SJSA1 (cell line): Measurements from ENCODE around the gene ERCC3. TPM values are rescaled to one million over a fixed set of nuclear protein-coding genes. Genes with fewer than 3 reads are reported as not detected.
"Not testable (repeated sequence)": the region's sequence is repeated elsewhere in the genome, so short reads cannot be mapped to it uniquely, and the experiment has no call there.

Experiments used
- DNase-seq, 2 experiments: peaks; one replicate each; pipeline ENCODE4 v3.0.0-alpha.2; 2015 to 2020; ENCODE audit warnings: low spot score in 2 of 2, low read depth in 1 of 2
- H3K27ac ChIP-seq: fragments of 250-450 bp; sonication (Bioruptor Pico); 2 replicates; pipeline ENCODE4 v1.5.1; 2020; ENCODE audit warnings: mild to moderate bottlenecking, moderate library complexity
- H3K27me3 ChIP-seq: fragments of 250-450 bp; sonication (Bioruptor Pico); replicated peaks from 2 replicates; pipeline ENCODE4 v1.5.1; 2020; ENCODE audit warnings: mild to moderate bottlenecking, moderate library complexity
- H3K36me3 ChIP-seq: fragments of 250-450 bp; sonication (Bioruptor Pico); 2 replicates; pipeline ENCODE4 v1.5.1; 2020; ENCODE audit warnings: mild to moderate bottlenecking
- H3K4me1 ChIP-seq: fragments of 250-450 bp; sonication (Bioruptor Pico); replicated peaks from 2 replicates; pipeline ENCODE4 v1.6.1; 2021; ENCODE audit warnings: mild to moderate bottlenecking
- H3K4me3 ChIP-seq: fragments of 250-450 bp; sonication (Bioruptor Pico); 2 replicates; pipeline ENCODE4 v1.5.1; 2020; ENCODE audit warnings: mild to moderate bottlenecking
- H3K9me3 ChIP-seq: fragments of 250-450 bp; sonication (Bioruptor Pico); replicated peaks from 2 replicates; pipeline ENCODE4 v1.5.1; 2020; ENCODE audit warnings: mild to moderate bottlenecking
- total RNA-seq: library from RNA; depleted of rRNA; stranded (reverse); fragments of >200 nt; shearing (Covaris generic); gene quantifications from 2 replicates; pipeline ENCODE4 v1.2.3, GENCODE V29; 2014

The ERCC3 gene
- total RNA-seq, 1 experiment from 2014 or later, result 42.0 TPM

- no peak overlapping the region for H3K4me3 ChIP-seq
- no peak overlapping the region for H3K27ac ChIP-seq
- no peaks in the 10 kb centered on the region for H3K9me3 ChIP-seq
- H3K27me3 ChIP-seq, result no peaks in the 10 kb centered on the region
- no peaks in the 10 kb centered on the region for H3K36me3 ChIP-seq
- H3K4me1 ChIP-seq, result peaks cover 19% of the 10 kb centered on the region
- no peak for DNase-seq
Observed at GRCh38 chr2:127228102-127228501, 65.8 kb downstream of the ERCC3 start.

- not testable (repeated sequence) for H3K27me3 ChIP-seq, DNase-seq, H3K9me3 ChIP-seq, H3K4me3 ChIP-seq, H3K36me3 ChIP-seq
- peak overlapping the region; percentile 59 for H3K27ac ChIP-seq
- peaks cover 19% of the 10 kb centered on the region for H3K4me1 ChIP-seq
Observed at GRCh38 chr2:127227264-127227660, 66.7 kb downstream of the ERCC3 start.

GRCh38 chr2:127226520-127227263 is 67.3 kb downstream of the ERCC3 start:
- Histone ChIP-seq H3K4me3 (no peak overlapping the region), H3K27ac (peak overlapping the region; percentile 59), H3K36me3 (no peaks in the 10 kb centered on the region), H3K4me1 (peaks cover 19% of the 10 kb centered on the region), H3K27me3 (no peaks in the 10 kb centered on the region), H3K9me3 (no peaks in the 10 kb centered on the region)
- peak; percentile 97 for DNase-seq

- Histone ChIP-seq H3K4me3 (no peak overlapping the region), H3K27ac (no peak overlapping the region), H3K4me1 (peaks cover 19% of the 10 kb centered on the region), H3K27me3 (no peaks in the 10 kb centered on the region), H3K36me3 (no peaks in the 10 kb centered on the region), H3K9me3 (no peaks in the 10 kb centered on the region)
- no peak for DNase-seq
Observed at GRCh38 chr2:127226132-127226519, 67.8 kb downstream of the ERCC3 start.

GRCh38 chr2:127225186-127225960 is 68.6 kb downstream of the ERCC3 start:
- H3K27ac ChIP-seq, result peak overlapping the region; percentile 8

GRCh38 chr2:127224135-127224534 is 69.8 kb downstream of the ERCC3 start:
- H3K27me3 ChIP-seq, H3K4me3 ChIP-seq, H3K36me3 ChIP-seq, H3K9me3 ChIP-seq, DNase-seq, H3K27ac ChIP-seq: not testable (repeated sequence)
- H3K4me1 ChIP-seq, result peaks cover 22% of the 10 kb centered on the region

More at GRCh38 chr2:127225186-127225960, 68.6 kb downstream of the ERCC3 start:
- peak in 1 of 2 experiments; percentile 55 for DNase-seq
- Histone ChIP-seq H3K36me3 (no peaks in the 10 kb centered on the region), H3K4me1 (peaks cover 19% of the 10 kb centered on the region), H3K4me3 (no peak overlapping the region), H3K9me3 (no peaks in the 10 kb centered on the region), H3K27me3 (no peaks in the 10 kb centered on the region; the same call in 1 of the 2 replicates)

- H3K27ac ChIP-seq, result no peak overlapping the region
- H3K4me1 ChIP-seq, result peaks cover 34% of the 10 kb centered on the region
- no peaks in the 10 kb centered on the region; the same call in none of the 2 replicates for H3K27me3 ChIP-seq
- no peak for DNase-seq
- H3K4me3 ChIP-seq, result no peak overlapping the region
- no peaks in the 10 kb centered on the region for H3K9me3 ChIP-seq
- no peaks in the 10 kb centered on the region for H3K36me3 ChIP-seq
Observed at GRCh38 chr2:127220768-127221527, 73.0 kb downstream of the ERCC3 start.

GRCh38 chr2:127220102-127220767 is 73.7 kb downstream of the ERCC3 start, which contains the start of gene CYP27C1:
TSS of gene CYP27C1 (minus strand) at chr2:127220299. CDS start at chr2:127220270, 29 bp downstream.
- H3K27ac ChIP-seq, result no peak within 1 kb of the TSS
- DNase-seq, result peak in 1 of 2 experiments; percentile 9
- H3K4me3 ChIP-seq, result peak within 1 kb of the TSS; percentile 50
- H3K4me1 ChIP-seq, result peaks cover 27% of the 10 kb centered on the region
- no peaks in the 10 kb centered on the region for H3K9me3 ChIP-seq
- H3K27me3 ChIP-seq, result no peaks in the 10 kb centered on the region; the same call in none of the 2 replicates
- H3K36me3 ChIP-seq, result no peaks in the 10 kb centered on the region

- H3K36me3 ChIP-seq, result no peaks in the 10 kb centered on the region
- no peak for DNase-seq
- H3K27ac ChIP-seq, result no peak overlapping the region
- H3K4me3 ChIP-seq, result peak overlapping the region; percentile 50
- H3K9me3 ChIP-seq, result no peaks in the 10 kb centered on the region
- peaks cover 20% of the 10 kb centered on the region for H3K4me1 ChIP-seq
- H3K27me3 ChIP-seq, result no peaks in the 10 kb centered on the region; the same call in none of the 2 replicates
Observed at GRCh38 chr2:127219171-127220070, 74.5 kb downstream of the ERCC3 start.

GRCh38 chr2:127218812-127219170 is 75.2 kb downstream of the ERCC3 start:
- peaks cover 20% of the 10 kb centered on the region for H3K4me1 ChIP-seq
- H3K27ac ChIP-seq, result no peak overlapping the region
- no peak for DNase-seq
- H3K9me3 ChIP-seq, result no peaks in the 10 kb centered on the region
- H3K27me3 ChIP-seq, result no peaks in the 10 kb centered on the region; the same call in none of the 2 replicates
- H3K36me3 ChIP-seq, result no peaks in the 10 kb centered on the region
- peak overlapping the region; percentile 50 for H3K4me3 ChIP-seq

GRCh38 chr2:127217470-127218325 is 76.2 kb downstream of the ERCC3 start:
- H3K4me3 ChIP-seq, result no peak overlapping the region
- peak; percentile 54 to 75 for DNase-seq
- no peaks in the 10 kb centered on the region for H3K36me3 ChIP-seq
- H3K9me3 ChIP-seq, result no peaks in the 10 kb centered on the region
- no peak overlapping the region for H3K27ac ChIP-seq
- H3K27me3 ChIP-seq, result no peaks in the 10 kb centered on the region; the same call in none of the 2 replicates
- peaks cover 20% of the 10 kb centered on the region for H3K4me1 ChIP-seq

- no peaks in the 10 kb centered on the region for H3K36me3 ChIP-seq
- H3K4me3 ChIP-seq, result no peak overlapping the region
- H3K27me3 ChIP-seq, result no peaks in the 10 kb centered on the region; the same call in none of the 2 replicates
- DNase-seq, result no peak
- peaks cover 20% of the 10 kb centered on the region for H3K4me1 ChIP-seq
- no peaks in the 10 kb centered on the region for H3K9me3 ChIP-seq
- H3K27ac ChIP-seq, result no peak overlapping the region
Observed at GRCh38 chr2:127216593-127216992, 77.4 kb downstream of the ERCC3 start.
